GM19463 (cell line): Measurements from ENCODE around the gene DGKI.

Experiments
- ATAC-seq: cut with Tn5 transposase; IDR thresholded peaks from one replicate; pipeline ENCODE4 v1.9.1; 2021; ENCODE audit warnings: mild to moderate bottlenecking, moderate library complexity; ENCODE audit not compliant: unreplicated experiment

The DGKI gene

DNA sequence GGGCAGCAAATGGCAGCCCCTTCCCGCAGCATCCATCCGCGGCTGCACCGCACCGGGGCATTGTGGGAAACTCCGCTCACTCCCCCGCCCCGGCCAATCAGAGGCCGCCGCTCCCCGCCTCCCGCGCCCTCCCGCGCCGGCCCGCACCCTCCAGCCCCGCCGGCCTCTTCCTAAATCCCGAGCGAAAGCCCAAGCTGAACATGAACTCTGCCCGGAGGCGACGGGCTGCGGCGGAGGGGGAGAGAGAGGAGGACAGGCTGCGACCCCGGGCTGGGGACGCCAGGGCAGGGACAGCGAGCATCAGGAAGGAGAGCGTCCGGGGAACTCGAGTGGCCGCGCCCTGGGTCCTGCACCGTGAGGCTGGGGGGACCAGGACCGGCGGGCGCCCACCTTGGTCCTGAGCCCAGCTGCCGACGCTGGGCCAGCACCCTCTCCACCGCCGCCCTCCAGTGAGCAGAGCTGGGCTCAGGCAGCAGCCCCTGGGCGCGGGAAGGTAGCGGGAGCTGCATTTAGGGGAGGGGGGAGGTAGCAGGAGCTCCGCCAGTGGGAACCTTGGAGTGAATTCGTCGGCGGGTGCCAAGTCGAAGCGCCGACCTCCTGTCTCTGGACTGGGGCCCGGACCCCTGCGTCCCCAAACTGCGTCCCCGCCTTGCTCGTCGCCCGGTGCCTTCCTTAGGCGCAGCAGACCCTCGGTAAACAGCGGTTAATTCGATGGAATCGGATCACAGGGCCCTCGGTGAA is at the start of gene DGKI:
TSS of gene DGKI (minus strand) at position 148 of the 741 bp plus-strand sequence.
- peak; percentile 49 for ATAC-seq

DNA sequence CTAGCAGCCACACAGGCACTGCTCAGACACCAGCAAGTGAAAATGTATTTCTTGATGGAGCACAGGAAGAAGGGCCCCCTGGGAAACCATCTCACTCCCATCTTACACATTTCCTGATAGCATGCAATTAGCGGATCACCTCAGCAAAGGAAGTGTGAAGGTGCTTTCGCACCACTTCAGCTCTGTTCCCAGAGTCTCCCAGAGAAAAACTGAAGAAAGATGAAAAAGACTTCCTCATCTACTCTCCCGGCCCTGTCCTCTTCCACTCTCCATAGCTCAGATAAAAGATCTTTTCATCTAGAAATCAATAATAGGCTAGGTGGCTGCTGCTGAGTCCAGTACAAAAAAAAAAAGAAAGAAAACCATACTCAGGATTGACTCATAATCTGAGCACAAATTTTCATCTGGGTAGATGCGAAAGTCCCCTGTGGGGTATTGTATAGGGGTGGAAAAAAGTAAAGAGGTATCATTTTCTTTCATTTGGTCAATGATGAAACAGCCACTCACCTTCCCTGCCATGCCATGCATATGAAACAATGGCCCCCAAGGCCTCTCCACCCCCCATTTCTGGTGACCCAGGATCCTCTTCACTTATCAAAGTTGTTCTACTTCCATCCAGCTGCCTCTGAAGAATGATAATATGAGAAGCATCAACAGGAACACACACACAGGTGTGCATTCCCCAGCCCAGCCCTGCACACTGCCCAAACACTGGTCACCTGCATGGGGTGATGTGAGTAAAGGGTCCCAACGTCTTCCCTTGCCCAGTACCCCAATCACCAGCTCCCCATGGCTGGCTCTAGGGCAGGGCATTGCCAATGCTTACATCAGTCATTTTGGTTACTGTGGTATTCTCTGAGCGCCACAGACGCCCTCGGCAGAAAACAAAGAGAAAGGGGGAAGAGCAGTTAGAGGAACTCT is 48.8 kb upstream of the DGKI start:
- peak; percentile 60 for ATAC-seq

DNA sequence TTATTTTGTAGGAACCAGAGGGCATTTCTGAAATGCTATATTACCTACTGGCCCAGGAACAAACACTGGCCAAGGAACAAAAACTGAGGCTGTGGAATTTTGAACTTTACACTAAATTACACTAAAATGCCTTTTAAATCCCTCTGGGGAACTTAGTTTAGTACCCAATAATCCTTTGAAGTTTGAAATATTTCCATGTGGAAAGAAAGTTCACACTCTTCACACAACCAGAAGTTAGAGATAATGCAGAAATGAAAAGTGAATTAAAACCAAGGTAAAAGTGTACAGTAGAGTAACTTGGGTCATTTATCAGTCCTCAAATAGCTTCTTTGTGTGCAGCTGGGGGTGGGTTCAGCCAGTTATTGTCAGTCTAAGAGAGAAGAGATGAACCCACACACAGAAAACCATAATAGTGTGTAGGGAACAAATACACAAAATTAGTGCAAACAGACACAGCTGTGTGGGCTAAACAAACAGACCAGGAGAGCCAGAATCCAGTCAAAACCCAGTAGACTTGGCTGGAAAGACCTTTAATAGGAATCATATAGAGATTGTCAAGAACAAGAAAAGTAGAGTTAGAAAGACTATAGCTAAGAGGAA is 46.5 kb upstream of the DGKI start:
- no peak for ATAC-seq

DNA sequence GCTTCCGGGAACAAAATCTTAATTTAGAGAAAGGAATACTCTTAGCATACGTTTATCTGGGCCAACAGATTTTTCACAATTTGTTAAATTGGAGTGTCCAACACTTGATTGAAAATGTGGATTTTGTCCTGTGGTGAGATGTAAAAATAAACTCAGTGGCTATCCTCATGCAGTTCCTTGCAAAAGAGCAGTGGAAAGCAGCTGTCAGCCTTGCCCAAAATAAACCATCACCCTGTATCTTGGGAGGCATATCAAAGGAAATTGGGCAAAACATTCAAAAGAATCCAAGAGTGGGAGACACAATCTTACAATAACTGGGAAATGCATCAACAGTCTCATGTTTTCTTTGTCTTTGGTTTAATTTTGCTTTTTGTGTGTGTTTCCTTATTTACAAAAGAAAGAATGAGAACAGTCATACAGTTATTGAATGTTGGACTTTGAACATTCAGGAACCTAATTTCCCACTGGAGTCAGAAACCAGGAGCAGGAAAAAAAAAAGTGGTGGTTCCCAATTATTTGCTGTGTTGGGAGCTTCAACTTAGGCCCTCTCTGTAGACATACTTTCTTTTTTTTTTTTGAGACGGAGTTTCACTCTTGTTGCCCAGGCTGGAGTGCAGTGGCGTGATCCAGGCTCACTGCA is 44.4 kb upstream of the DGKI start:
- no peak for ATAC-seq

DNA sequence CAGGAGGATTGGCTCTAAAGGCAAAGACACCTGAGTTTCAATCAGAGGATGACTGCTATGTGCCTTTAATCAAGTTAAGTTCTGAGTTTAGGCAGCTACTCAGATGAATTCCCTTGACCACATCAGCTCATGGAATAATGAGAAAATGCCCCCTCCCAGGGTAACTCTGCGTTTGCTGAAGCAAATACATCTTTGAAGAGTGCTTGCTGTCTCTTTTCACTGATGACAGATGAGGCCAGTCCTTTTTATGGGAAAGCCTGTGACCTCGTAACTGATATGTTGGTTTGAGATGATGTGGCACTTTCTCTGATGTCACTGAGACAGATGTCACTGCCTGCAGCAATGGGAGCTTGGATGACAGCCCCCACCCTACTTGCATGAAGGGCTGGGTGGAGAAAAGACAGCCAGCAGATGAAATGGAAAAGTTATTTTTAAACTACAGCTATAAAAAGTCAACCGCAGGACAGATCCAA is 43.7 kb upstream of the DGKI start:
- ATAC-seq, result no peak

DNA sequence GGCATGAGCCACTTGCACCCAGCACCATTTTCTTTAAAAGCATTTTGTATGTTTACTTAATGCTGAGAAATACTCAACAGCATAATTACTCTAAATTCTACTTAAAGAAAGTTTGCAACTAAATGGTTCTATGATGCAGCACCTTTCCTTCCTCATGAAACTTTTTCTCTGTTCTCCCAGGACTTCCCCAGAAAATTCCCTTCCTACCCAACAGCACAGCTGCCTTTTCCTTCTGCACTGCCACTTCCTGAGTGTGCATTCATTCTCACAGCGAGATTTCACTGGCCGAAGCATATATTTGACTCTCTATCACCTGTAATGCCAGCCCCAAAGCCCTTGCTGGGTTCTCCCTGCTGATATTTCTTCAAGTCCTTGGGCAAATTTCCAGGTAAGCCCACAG is 41.5 kb upstream of the DGKI start:
- no peak for ATAC-seq

DNA sequence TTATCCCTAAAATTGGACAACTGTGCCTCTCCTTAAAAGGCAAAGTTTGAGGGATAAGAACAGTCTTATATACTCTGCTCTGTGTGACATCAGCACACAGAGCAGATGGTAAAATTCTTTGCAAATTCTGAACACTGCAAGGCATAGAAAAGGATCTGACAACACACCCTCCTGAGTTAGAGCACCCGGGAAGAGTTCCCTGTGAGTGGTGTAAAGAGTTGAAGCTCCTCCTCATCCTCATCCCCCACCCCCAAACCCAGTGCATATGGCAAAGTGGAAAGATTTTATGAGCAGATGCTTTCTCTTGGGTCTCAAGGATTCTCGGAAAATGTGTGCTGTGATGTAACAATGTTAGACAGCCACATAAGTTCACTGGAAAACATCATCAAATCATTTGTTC is 40.0 kb upstream of the DGKI start:
- ATAC-seq, result no peak

DNA sequence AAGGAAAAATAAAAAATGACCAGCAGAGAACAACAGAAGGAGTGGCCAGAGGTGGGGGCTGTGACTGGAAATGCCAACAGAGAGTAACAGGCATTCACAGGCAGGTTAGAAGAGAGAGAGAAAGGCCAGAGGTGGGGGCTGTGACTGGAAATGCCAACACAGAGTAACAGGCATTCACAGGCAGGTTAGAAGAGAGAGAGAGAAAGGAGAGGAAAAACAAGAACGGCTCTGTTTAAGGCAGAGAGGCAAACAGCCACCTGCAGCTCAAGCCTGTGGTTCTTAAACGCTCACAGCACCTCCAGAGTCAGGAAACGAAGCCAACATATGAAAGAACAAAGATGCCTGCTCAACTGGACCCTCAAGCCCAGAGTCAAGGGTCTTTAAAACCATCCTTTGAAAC is 39.5 kb upstream of the DGKI start:
- no peak for ATAC-seq

DNA sequence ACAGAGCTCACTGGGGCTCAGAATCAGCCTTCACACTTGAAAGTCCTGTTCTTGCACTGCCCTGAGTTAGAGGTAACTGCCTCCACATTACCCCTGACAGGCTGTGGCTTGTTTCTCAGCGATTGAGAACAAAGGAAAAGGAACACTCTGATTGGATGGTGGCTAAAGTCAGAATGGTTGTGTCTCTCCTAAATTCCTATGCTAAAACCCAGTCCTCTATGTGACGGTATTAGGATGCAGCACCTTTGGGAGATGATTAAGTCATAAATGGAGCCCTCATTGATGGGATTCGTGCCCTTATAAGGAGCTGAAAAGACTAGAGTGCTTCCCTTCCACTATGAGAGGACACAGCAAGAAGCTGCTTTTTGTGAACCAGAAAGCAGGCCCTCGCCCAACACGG is 38.9 kb upstream of the DGKI start:
- no peak for ATAC-seq

DNA sequence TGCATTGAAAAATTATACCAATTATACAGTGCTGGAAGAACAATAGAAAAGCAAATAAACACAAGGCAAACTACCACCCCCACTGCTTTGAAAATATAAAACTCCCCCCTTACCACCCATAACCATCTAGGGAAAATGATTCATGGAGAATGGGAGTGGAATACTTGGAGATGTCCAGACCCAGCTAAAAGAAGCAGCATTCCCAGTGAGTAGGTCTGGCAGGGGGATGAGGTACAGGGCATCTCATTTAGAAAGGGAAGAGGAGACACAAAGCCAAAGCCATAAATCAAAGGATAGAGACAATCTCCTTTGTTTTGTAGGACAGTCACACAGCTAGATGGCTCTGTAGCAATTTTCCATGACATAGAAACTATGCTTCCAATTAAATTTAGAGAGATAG is 36.0 kb upstream of the DGKI start:
- no peak for ATAC-seq

DNA sequence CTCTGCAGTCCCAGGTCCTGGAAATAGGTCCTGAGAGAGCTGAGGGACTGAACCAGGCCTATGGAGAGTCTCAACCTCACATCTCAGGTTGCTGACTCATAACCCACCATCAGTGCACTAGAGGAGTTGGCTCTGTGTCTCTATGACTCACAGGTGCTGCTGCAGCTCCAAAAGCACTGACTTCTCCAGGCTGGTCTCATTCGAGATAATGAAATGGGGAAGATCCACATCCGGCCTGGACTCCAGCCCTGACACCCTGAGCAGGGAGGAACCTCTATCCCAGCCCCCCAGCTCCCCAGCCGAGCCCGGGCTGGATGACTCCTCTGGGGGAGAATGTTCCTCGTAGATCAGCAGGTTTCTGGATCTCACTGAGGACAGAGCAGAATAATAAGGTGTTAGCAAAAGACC is 35.5 kb upstream of the DGKI start:
- ATAC-seq, result peak; percentile 97

DNA sequence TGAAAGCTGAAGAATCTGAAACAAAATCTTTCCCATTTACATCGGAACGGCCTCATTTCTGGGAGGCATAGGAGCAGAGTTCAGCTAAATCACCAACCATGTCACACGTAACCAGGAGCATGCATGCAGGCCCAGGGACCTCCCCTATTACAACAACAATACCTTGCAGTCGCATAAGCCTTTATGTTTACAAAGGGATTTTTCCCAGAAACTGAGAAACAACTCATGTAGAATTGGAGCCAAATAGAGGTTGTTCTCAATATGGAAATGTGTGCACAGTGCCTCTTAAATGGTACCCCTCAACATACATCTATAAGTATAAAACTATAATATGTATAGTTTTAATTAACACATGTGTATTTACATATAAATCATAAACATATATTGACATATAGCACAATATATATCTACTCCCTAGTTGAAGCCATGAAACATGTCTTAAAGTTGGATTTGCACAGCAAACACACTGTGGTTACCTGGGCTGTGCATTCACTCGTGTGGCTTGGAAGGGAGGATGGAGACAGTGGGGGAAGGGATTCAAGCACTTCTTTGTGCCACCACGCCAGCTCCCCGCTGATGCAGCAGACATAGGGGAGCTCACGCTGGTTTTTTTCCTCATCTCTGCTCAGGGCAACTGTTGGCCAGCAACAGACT is 35.0 kb upstream of the DGKI start:
- no peak for ATAC-seq

DNA sequence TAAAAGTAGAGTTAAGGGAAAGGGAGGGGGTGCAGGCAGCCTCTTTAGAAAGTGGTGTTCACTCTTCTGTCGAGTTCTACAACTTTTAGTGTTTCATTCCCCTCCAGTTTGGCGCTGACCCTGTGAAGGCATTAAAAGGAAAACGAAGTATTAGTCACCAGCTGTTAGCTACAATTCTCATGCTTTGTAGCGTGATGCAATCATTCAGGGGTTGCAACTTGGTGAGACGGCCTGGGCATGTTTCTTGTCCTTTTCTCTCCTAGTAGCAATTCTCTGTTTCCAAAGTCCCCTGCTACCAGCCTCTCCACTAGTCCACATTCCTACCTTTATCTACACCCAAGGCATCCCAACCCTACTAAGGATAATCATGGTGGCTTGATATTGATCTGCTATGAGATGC is 33.7 kb upstream of the DGKI start:
- ATAC-seq, result no peak

DNA sequence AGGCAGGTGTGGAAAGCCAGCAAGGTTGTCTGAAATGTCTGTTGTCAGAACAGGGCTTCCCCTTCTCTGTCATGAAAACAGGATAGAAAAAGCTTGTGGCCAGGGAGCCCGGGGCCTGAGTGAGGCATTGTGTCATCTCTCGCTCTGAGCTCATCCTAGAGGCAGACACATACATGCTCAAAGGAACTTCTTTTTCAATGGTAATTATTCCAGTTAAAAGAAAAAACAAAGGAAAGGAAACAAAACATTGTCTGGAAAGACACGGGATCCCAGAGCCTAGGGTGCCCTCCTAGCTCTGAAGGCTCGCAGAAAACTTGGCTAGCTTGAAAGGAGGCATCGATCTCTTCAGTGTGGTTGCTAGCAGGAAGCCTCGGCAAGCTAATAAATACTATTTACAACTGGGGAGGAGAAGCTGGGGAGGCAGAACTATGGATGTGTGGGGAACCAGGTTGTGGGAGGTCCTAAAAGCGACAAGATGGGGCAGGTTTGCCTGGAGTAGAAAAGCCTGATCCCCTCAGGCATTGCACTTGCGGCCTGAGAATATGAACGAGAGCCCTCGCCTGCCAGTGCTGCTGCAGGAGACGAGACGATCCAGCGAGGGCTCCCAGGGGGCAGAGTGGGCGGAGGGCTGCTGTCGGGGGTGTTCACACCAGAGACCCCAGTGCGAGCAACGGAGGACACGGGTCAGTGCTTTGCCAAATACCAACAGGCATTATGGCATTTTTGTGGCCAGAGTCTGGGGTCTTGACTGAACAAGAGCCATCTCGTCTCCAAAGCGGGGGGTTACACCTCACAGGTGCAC is 32.8 kb upstream of the DGKI start:
- ATAC-seq, result peak; percentile 41

DNA sequence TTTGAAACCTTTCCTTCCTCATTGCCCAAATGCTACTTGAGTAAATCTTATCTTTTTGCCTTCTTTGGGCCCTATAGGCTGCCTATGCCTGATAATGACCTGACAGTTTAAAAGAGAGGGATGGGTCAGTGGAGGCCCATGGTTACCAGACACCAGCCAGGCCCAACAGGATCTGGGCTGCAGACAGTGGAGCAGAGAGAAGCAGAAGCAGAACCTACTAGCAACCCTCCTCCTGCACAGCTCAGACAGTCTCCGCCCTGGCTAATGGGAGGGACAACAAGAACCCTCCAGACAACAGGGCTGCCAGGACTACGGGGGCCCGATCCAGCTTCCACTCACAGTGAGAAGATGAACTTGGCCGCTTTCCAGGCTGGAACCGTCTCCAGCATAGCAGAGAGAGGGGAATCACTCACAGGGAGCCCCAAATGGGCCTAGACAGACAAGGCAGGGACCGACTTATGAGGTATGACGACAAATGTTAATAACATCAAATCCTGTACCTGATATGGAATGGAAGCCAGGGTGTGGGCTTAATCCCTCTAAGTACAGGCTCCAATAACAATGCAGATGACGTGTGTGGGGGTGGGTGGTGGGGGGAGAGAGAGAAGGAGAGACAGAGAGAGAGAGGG is 31.7 kb upstream of the DGKI start:
- ATAC-seq, result no peak

DNA sequence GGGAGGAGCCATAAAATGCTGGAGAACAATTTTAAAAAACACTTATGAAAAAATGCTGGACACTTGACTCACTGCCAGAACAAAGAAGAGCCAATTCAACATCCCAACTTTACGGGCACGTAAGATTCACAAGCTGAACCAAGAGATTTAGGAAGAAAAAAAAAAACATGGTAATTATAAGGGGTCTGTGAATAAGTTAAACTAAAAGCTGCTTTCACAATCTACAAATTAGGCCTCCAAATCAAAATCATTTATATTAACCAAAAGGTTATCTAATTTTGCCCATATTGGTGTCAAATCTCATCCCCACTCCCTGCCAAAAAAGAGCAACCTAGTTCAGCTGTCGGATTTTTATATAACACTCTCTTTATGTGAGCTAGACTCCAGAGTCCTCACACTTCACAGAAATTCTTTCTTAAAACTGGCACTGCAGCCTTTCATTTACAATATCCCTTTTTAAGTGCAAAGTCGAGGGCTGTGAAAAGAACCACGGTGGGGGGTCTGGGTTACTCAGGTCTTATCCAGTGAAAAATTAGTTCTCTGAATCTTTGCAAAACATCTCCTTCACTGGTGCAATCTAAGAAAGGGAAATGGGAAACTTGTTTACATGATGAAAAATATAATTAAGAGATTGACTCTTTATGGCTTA is 30.4 kb upstream of the DGKI start:
- no peak for ATAC-seq

DNA sequence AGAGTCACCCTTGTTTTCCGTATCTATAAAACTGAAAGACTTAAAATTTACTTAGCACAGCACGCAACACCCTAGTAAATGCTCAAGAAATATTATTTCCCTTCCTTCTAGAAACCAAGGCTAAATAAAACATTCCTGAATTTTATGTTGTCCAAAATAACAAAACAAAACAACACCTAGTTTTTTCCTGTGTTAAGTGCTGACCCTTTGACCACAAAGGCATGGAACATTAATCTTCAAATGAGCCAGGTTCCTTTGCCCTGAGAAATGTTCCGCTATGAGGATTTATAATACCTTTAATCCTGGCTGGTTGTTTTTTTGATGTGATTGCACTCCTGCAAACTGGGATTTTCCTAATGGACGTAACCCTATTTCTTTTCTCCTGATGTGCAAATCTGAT is 29.0 kb upstream of the DGKI start:
- ATAC-seq, result no peak

DNA sequence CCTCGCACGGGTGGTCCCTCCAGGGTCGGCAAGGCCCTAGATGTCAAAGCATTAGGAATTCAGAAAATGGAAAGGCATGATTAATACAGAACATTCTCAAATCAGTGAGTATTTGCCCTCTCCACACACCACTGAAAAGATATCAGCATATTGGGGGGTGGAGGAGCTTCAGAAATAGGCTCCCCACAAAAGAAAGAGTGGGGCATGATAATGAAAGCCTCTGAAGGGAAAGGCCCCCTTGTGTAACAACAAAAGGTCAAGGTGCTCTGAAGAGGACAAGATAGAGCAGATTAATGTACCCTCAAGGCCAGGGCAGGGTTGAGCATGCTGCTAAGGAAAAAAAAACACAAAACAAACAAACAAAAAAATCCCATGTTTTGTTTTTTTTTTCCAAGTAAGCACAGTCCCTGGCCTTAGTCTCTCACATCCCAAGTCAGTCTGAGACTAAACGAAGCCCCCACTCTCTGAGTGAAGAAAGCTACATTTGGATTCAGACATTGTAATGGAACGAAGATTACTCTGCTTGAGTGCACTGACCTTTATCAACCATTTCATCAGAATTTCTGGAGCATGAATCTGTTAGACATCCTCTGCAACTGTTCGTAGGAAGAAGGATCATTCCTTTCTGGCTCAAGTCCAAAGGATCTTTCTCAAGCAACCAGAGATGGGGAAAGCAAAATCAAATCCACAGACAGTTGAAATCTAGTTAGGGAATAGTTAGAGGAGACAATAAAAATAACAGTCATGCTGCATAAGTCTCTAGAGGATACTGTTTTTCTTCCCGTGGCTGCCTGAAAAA is 27.4 kb upstream of the DGKI start:
- peak; percentile 11 for ATAC-seq
